IMR-90 (cell line): ENCODE data around the gene CST3. TPM values are rescaled to one million over a fixed set of nuclear protein-coding genes. Genes with fewer than 3 reads are reported as not detected.

Source experiments
- ATAC-seq: fragments of 200-7000 bp; cut with Tn5 transposase; 2 replicates; pipeline ENCODE4 v1.9.1; 2020; ENCODE audit warnings: low read depth, mild to moderate bottlenecking, moderate library complexity
- BruUV-seq: library from RNA; stranded (reverse); fragments of 400-500 nt; replicated peaks from 2 replicates; lab custom pipeline; 2021; lab: Mats Ljungman, UMichigan
- CTCF ChIA-PET: fragments of 300-600 bp; formaldehyde crosslinking; extraction: SDS; loops from one replicate; lab custom pipeline; 2021; ENCODE audit warnings: antibody characterized with exemption; lab: Yijun Ruan, JAX
- POLR2A ChIA-PET: fragments of 300-600 bp; sonication (Branson Sonifier 250); formaldehyde crosslinking; loops from one replicate; lab custom pipeline; 2022; ENCODE audit warnings: antibody characterized with exemption; ENCODE audit not compliant: unreplicated experiment; lab: Charles Lee
- DNase-seq: peaks from one replicate; pipeline ENCODE4 v3.0.0; 2013
- H2AFZ ChIP-seq: replicated peaks from 2 replicates; pipeline ENCODE3; 2013; ENCODE audit warnings: low read length, mild to moderate bottlenecking; ENCODE audit not compliant: poor library complexity
- H2AK5ac ChIP-seq: 2 replicates; pipeline ENCODE4 v1.6.1; 2013; ENCODE audit warnings: low read depth, low read length, inconsistent platforms
- H2AK9ac ChIP-seq: replicated peaks from 2 replicates; pipeline ENCODE3; 2013; ENCODE audit warnings: mild to moderate bottlenecking, low read depth, low read length, moderate library complexity; ENCODE audit not compliant: poor library complexity
- H2BK120ac ChIP-seq: 2 replicates; pipeline ENCODE4 v1.6.1; 2013; ENCODE audit warnings: low read depth, low read length, inconsistent platforms
- H2BK15ac ChIP-seq: 3 replicates; pipeline ENCODE4 v1.6.1; 2013; ENCODE audit warnings: low read depth, low read length, inconsistent platforms
- H2BK20ac ChIP-seq: 2 replicates; pipeline ENCODE4 v1.6.1; 2013; ENCODE audit warnings: low read depth, mild to moderate bottlenecking, inconsistent platforms, low read length, moderate library complexity
- H2BK5ac ChIP-seq: 2 replicates; pipeline ENCODE4 v1.6.1; 2013; ENCODE audit warnings: mild to moderate bottlenecking, low read depth, low read length, inconsistent platforms; ENCODE audit not compliant: poor library complexity, severe bottlenecking
- H3K14ac ChIP-seq: replicated peaks from 2 replicates; pipeline ENCODE4 v1.6.1; 2013; ENCODE audit warnings: low read depth, low read length, inconsistent platforms
- H3K18ac ChIP-seq: 2 replicates; pipeline ENCODE4 v1.6.1; 2013; ENCODE audit warnings: low read depth, low read length, control low read depth
- H3K23ac ChIP-seq: 2 replicates; pipeline ENCODE4 v1.6.1; 2013; ENCODE audit warnings: low read depth, low read length, inconsistent platforms
- H3K27ac ChIP-seq: 2 replicates; pipeline ENCODE4 v1.5.1; 2013; ENCODE audit warnings: mild to moderate bottlenecking, control low read depth, low read length; ENCODE audit not compliant: insufficient read depth
- H3K27me3 ChIP-seq: 2 replicates; pipeline ENCODE4 v1.6.1; 2013; ENCODE audit warnings: low read length; ENCODE audit not compliant: control insufficient read depth, insufficient read depth
- H3K36me3 ChIP-seq: 2 replicates; pipeline ENCODE4 v1.6.1; 2013; ENCODE audit warnings: low read length, mixed read lengths; ENCODE audit not compliant: control insufficient read depth, insufficient read depth
- H3K4ac ChIP-seq: 2 replicates; pipeline ENCODE4 v1.6.1; 2013; ENCODE audit warnings: low read depth, low read length, inconsistent platforms
- H3K4me1 ChIP-seq: 2 replicates; pipeline ENCODE4 v1.6.1; 2013; ENCODE audit warnings: low read length, mixed read lengths; ENCODE audit not compliant: control insufficient read depth, insufficient read depth
- H3K4me2 ChIP-seq: 2 replicates; pipeline ENCODE4 v1.6.1; 2013; ENCODE audit warnings: low read depth, mild to moderate bottlenecking, control low read depth, low read length, moderate library complexity
- H3K4me3 ChIP-seq: 2 replicates; pipeline ENCODE4 v1.5.1; 2013; ENCODE audit warnings: low read depth, mild to moderate bottlenecking, control low read depth, low read length, moderate library complexity; ENCODE audit not compliant: insufficient read depth
- H3K56ac ChIP-seq: 2 replicates; pipeline ENCODE4 v1.6.1; 2013; ENCODE audit warnings: low read length, inconsistent platforms; ENCODE audit not compliant: insufficient read depth; ENCODE audit errors: extremely low read depth
- H3K79me1 ChIP-seq, 2 experiments: 2 replicates each; pipeline ENCODE4 v1.6.1; 2013; ENCODE audit warnings: low read length in 2 of 2, inconsistent platforms in 1 of 2, low read depth in 1 of 2
- H3K9ac ChIP-seq: 2 replicates; pipeline ENCODE4 v1.6.1; 2013; ENCODE audit warnings: low read depth, low read length, control low read depth
- H3K9me1 ChIP-seq: 2 replicates; pipeline ENCODE4 v1.6.1; 2013; ENCODE audit warnings: low read length, inconsistent platforms; ENCODE audit not compliant: insufficient read depth
- H3K9me3 ChIP-seq: 2 replicates; pipeline ENCODE4 v1.6.1; 2013; ENCODE audit warnings: low read length; ENCODE audit not compliant: control insufficient read depth, insufficient read depth
- H4K20me1 ChIP-seq: 2 replicates; pipeline ENCODE4 v1.6.1; 2013; ENCODE audit warnings: low read length, inconsistent platforms; ENCODE audit not compliant: insufficient read depth
- H4K5ac ChIP-seq: 2 replicates; pipeline ENCODE4 v1.6.1; 2013; ENCODE audit warnings: mild to moderate bottlenecking, low read depth, low read length, control low read depth
- H4K8ac ChIP-seq, 2 experiments: 2 replicates each; pipeline ENCODE4 v1.6.1; 2013; ENCODE audit warnings: low read depth in 2 of 2, low read length in 2 of 2, control low read depth in 1 of 2, inconsistent platforms in 1 of 2
- H4K91ac ChIP-seq: 2 replicates; pipeline ENCODE4 v1.6.1; 2013; ENCODE audit warnings: low read depth, low read length, inconsistent platforms; ENCODE audit not compliant: insufficient read depth
- CEBPB ChIP-seq: IDR thresholded peaks from 2 replicates; pipeline ENCODE4 v1.6.1; 2012; ENCODE audit warnings: low read depth, low read length, improper control_type of control experiment
- POLR2A ChIP-seq: IDR thresholded peaks from 2 replicates; pipeline ENCODE4 v1.6.1; 2012; ENCODE audit warnings: mild to moderate bottlenecking, low read depth, low read length
- WGBS, 2 experiments: methylation state at CpG; one replicate each; pipeline versions ENCODE4 v1.1.5 to v1.1.7; 2013; ENCODE audit warnings: missing lambda C conversion rate in 2 of 2; ENCODE audit not compliant: insufficient read length in 1 of 2; ENCODE audit errors: extremely low coverage in 2 of 2; 5-methylcytosine and 5-hydroxymethylcytosine counted together
- dilution Hi-C: fragments of 300-500 bp; cut with HindIII; formaldehyde crosslinking; loops from one replicate; pipeline ENCODE4 v1.14.3; 2018; ENCODE audit warnings: low sequenced_read_pairs; ENCODE audit not compliant: unreplicated experiment
- in situ Hi-C: fragments of 300-500 bp; cut with MboI; formaldehyde crosslinking; loops from 3 replicates; pipeline ENCODE4 v1.14.3; 2019; ENCODE audit warnings: low sequenced_read_pairs, inconsistent platforms, mixed read lengths
- intact Hi-C: fragments of 100-400 bp; cut with micrococcal nuclease; formaldehyde crosslinking; loops from 2 replicates; pipeline ENCODE4 v1.10.0; 2022
- polyA plus RNA-seq, 3 experiments: library from polyadenylated mRNA; depleted of rRNA; stranded (reverse); fragments of >200 nt; gene quantifications; 2 replicates each; pipeline ENCODE4 v1.2.3, GENCODE V29; 2012; ENCODE audit warnings: low replicate concordance in 1 of 3
- total RNA-seq: library from RNA; depleted of rRNA; stranded (reverse); fragments of >200 nt; gene quantifications from 2 replicates; pipeline ENCODE4 v1.2.3, GENCODE V29; 2012

CST3 gene
- total and polyA plus RNA-seq, 2 of the 4 experiments (the other 2 are of a cell fraction) = 26.0 to 471 TPM

DNA sequence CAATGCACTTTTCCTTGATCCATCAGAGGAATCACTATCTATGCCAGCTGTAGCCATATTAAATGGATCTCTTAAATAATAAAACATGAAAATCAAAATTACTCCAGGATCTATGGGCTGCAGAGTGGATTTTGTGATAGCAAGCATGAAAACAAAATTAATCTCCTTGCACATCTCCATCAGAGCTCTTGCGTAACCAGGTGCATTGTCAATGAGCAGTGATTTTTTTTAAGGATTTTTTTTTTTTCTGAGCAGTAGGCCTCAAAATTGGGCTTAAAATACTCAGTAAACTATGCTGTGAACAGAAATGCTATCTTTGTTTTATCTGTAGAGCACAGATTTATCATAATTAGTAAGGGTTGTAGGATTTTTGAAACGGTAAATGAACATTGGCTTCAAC, 11.5 kb upstream of the CST3 start:
- Histone ChIP-seq H2BK120ac (no peak overlapping the region), H4K8ac (no peak overlapping the region), H3K9me3 (no peaks in the 10 kb centered on the region), H3K4me1 (0 out of 2 replicates have a peak, but pooled peaks cover 2% of the 10 kb centered on the region), H4K5ac (no peak overlapping the region), H3K36me3 (no peaks in the 10 kb centered on the region), H3K23ac (no peak overlapping the region), H4K91ac (no peak overlapping the region), H3K56ac (no peak overlapping the region), H3K9me1 (no peaks in the 10 kb centered on the region), H3K27ac (no peak overlapping the region), H3K4me3 (no peak overlapping the region), H3K9ac (no peak overlapping the region), H3K4me2 (no peak overlapping the region), H2BK5ac (no peak overlapping the region), H2AFZ (no peak overlapping the region), H2AK5ac (no peak overlapping the region), H3K14ac (no peak overlapping the region), H3K18ac (no peak overlapping the region), H3K4ac (no peak overlapping the region), H2BK20ac (no peak overlapping the region), H4K20me1 (no peaks in the 10 kb centered on the region), H2AK9ac (no peak overlapping the region), H2BK15ac (no peak overlapping the region), H3K79me1 (no peaks in the 10 kb centered on the region), H3K27me3 (no peaks in the 10 kb centered on the region)
- WGBS, 2 experiments = no CpG with 5 or more reads among the region's 2 CpGs
- POLR2A ChIA-PET = no interaction called here
- in situ Hi-C loops (loop anchor here (25.0 kb wide), 2 partner anchors 1613 to 1763 kb away; partner anchors contain the start of gene GINS1), dilution Hi-C loops (no loop called here), intact Hi-C loops (no loop called here)
- TF ChIP-seq POLR2A (no peak), CEBPB (peak; percentile 59)
- BruUV-seq = no TSS peak
- ATAC-seq = no peak
- CTCF ChIA-PET = no interaction called here
- no peak for DNase-seq
